Liver (tissue), 3 donors: Measurements from ENCODE around the gene EDAR.

Experiments used
- EGR1 ChIP-seq, 2 donors: IDR thresholded peaks; 2 replicates each; pipeline ENCODE4 v1.6.1; 2016 to 2018; ENCODE audit warnings: antibody characterized with exemption in 2 of 2, low read depth in 2 of 2
- HNF4G ChIP-seq: IDR thresholded peaks from 2 replicates; pipeline ENCODE4 v1.6.1; 2016; ENCODE audit warnings: antibody characterized with exemption
- RAD21 ChIP-seq, 2 donors: IDR thresholded peaks; 2 replicates each; pipeline ENCODE4 v1.6.1; 2016; ENCODE audit warnings: antibody characterized with exemption in 2 of 2, mild to moderate bottlenecking in 2 of 2
- TAF1 ChIP-seq: conservative IDR thresholded peaks from 2 replicates; pipeline ENCODE4 v1.6.1; 2016; ENCODE audit warnings: antibody characterized with exemption, mild to moderate bottlenecking
- YY1 ChIP-seq: IDR thresholded peaks from 2 replicates; pipeline ENCODE4 v1.6.1; 2016; ENCODE audit warnings: antibody characterized with exemption, mild to moderate bottlenecking
- TF ChIP-seq, protein P1 (sequence below): fragments of 150-350 bp; IDR thresholded peaks from 2 replicates; pipeline ENCODE4 v1.5.1; 2017; ENCODE audit warnings: improper control_type of control experiment, low read depth, low read length; ENCODE audit not compliant: missing input control
- TF ChIP-seq, protein P2 (sequence below): IDR thresholded peaks from 2 replicates; pipeline ENCODE4 v1.6.1; 2016; ENCODE audit warnings: antibody characterized with exemption
- TF ChIP-seq, protein P3 (sequence below): IDR thresholded peaks from 2 replicates; pipeline ENCODE4 v1.6.1; 2016; ENCODE audit warnings: antibody characterized with exemption
- donor health status: healthy.
- donor health status: healthy.

DNA sequence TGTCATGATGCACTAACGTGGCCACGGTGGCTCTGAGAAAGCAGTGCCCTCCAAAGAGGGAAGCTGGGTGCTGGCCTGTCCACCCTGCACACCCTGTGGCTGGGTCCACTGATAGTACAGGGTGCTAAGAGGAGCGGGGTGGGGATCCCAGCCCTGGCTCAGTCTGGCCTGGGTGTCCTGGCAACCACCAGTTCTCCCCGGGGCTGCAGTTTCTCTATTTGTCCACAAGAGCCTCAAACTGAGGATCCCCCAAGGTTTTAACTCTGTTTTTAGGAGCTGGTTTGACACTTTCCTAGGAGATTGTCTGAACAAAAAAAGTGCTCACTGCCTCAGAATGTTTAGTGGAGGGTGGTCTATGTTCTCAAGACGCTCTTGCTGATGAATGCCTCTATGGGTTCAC is 29.0 kb downstream of the EDAR start:
- TF ChIP-seq TAF1, result no peak
- TF ChIP-seq, protein P1, sequence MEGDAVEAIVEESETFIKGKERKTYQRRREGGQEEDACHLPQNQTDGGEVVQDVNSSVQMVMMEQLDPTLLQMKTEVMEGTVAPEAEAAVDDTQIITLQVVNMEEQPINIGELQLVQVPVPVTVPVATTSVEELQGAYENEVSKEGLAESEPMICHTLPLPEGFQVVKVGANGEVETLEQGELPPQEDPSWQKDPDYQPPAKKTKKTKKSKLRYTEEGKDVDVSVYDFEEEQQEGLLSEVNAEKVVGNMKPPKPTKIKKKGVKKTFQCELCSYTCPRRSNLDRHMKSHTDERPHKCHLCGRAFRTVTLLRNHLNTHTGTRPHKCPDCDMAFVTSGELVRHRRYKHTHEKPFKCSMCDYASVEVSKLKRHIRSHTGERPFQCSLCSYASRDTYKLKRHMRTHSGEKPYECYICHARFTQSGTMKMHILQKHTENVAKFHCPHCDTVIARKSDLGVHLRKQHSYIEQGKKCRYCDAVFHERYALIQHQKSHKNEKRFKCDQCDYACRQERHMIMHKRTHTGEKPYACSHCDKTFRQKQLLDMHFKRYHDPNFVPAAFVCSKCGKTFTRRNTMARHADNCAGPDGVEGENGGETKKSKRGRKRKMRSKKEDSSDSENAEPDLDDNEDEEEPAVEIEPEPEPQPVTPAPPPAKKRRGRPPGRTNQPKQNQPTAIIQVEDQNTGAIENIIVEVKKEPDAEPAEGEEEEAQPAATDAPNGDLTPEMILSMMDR, result no peak
- no peak for TF ChIP-seq YY1
- TF ChIP-seq, protein P2, sequence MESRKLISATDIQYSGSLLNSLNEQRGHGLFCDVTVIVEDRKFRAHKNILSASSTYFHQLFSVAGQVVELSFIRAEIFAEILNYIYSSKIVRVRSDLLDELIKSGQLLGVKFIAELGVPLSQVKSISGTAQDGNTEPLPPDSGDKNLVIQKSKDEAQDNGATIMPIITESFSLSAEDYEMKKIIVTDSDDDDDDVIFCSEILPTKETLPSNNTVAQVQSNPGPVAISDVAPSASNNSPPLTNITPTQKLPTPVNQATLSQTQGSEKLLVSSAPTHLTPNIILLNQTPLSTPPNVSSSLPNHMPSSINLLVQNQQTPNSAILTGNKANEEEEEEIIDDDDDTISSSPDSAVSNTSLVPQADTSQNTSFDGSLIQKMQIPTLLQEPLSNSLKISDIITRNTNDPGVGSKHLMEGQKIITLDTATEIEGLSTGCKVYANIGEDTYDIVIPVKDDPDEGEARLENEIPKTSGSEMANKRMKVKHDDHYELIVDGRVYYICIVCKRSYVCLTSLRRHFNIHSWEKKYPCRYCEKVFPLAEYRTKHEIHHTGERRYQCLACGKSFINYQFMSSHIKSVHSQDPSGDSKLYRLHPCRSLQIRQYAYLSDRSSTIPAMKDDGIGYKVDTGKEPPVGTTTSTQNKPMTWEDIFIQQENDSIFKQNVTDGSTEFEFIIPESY, result no peak
- TF ChIP-seq HNF4G, result no peak
- TF ChIP-seq, protein P3, sequence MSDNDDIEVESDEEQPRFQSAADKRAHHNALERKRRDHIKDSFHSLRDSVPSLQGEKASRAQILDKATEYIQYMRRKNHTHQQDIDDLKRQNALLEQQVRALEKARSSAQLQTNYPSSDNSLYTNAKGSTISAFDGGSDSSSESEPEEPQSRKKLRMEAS, result no peak
- no peak for TF ChIP-seq RAD21 (IDR thresholded peaks at IDR 0.05)
- TF ChIP-seq EGR1 (IDR thresholded peaks at IDR 0.05; ENCODE audit: low read depth in 2 of 2), result no peak
